Liver (tissue), 9 donors: ENCODE measurements around the gene ANAPC5. TPM values are rescaled to one million over a fixed set of nuclear protein-coding genes. Genes with fewer than 3 reads are reported as not detected.
"Not testable (repeated sequence)": the region's sequence is repeated elsewhere in the genome, so short reads cannot be mapped to it uniquely, and the experiment has no call there.

Source experiments
- DNase-seq: peaks from one replicate; pipeline ENCODE4 v3.0.0-alpha.2; 2017; ENCODE audit warnings: low spot score
- H3K27ac ChIP-seq, 2 donors: one replicate each; pipeline ENCODE4 v1.7.0; 2013; ENCODE audit warnings: inconsistent platforms in 2 of 2, low read length in 2 of 2, control low read depth in 1 of 2, low read depth in 1 of 2, mild to moderate bottlenecking in 1 of 2
- H3K27me3 ChIP-seq, 4 donors: one replicate each; pipeline versions ENCODE4 v1.6.1 to v1.7.0; 2013; ENCODE audit warnings: low read length in 3 of 4, inconsistent platforms in 1 of 4, mild to moderate bottlenecking in 1 of 4, moderate library complexity in 1 of 4; ENCODE audit not compliant: control insufficient read depth in 4 of 4, insufficient read depth in 4 of 4
- H3K36me3 ChIP-seq, 4 donors: one replicate each; pipeline versions ENCODE4 v1.6.1 to v1.7.0; 2013; ENCODE audit warnings: low read length in 3 of 4, mild to moderate bottlenecking in 3 of 4, low read depth in 1 of 4, moderate library complexity in 1 of 4; ENCODE audit not compliant: control insufficient read depth in 4 of 4, insufficient read depth in 3 of 4
- H3K4me1 ChIP-seq, 4 donors: one replicate each; pipeline versions ENCODE4 v1.6.1 to v1.7.0; 2013; ENCODE audit warnings: low read length in 3 of 4, mild to moderate bottlenecking in 3 of 4, moderate library complexity in 1 of 4; ENCODE audit not compliant: control insufficient read depth in 4 of 4, insufficient read depth in 4 of 4
- H3K4me3 ChIP-seq, 3 donors: one replicate each; pipeline versions ENCODE4 v1.6.1 to v1.7.0; 2013; ENCODE audit warnings: low read length in 3 of 3, control low read depth in 1 of 3, low read depth in 1 of 3, mild to moderate bottlenecking in 1 of 3
- H3K9ac ChIP-seq, 2 donors: one replicate each; pipeline ENCODE4 v1.7.0; 2013; ENCODE audit warnings: low read length in 2 of 2, mild to moderate bottlenecking in 2 of 2, moderate library complexity in 2 of 2, control low read depth in 1 of 2, low read depth in 1 of 2
- H3K9me3 ChIP-seq, 4 donors: one replicate each; pipeline versions ENCODE4 v1.6.1 to v1.7.0; 2013; ENCODE audit warnings: low read length in 3 of 4; ENCODE audit not compliant: control insufficient read depth in 4 of 4
- EGR1 ChIP-seq, 2 donors: IDR thresholded peaks; 2 replicates each; pipeline ENCODE4 v1.6.1; 2016 to 2018; ENCODE audit warnings: antibody characterized with exemption in 2 of 2, low read depth in 2 of 2
- GABPA ChIP-seq, 2 donors: IDR thresholded peaks in 1 of 2; conservative IDR thresholded peaks in 1 of 2; 2 replicates each; pipeline ENCODE4 v1.6.1; 2016; ENCODE audit warnings: antibody characterized with exemption in 2 of 2, mild to moderate bottlenecking in 1 of 2, moderate library complexity in 1 of 2
- HNF4G ChIP-seq: IDR thresholded peaks from 2 replicates; pipeline ENCODE4 v1.6.1; 2016; ENCODE audit warnings: antibody characterized with exemption
- MAX ChIP-seq: IDR thresholded peaks from 2 replicates; pipeline ENCODE4 v1.6.1; 2016; ENCODE audit warnings: antibody characterized with exemption
- NR2F2 ChIP-seq: IDR thresholded peaks from 2 replicates; pipeline ENCODE4 v1.6.1; 2016; ENCODE audit warnings: antibody characterized with exemption
- RAD21 ChIP-seq, 2 donors: IDR thresholded peaks; 2 replicates each; pipeline ENCODE4 v1.6.1; 2016; ENCODE audit warnings: antibody characterized with exemption in 2 of 2, mild to moderate bottlenecking in 2 of 2
- RXRA ChIP-seq, 2 donors: IDR thresholded peaks; 2 replicates each; pipeline ENCODE4 v1.6.1; 2017 to 2018; ENCODE audit warnings: antibody characterized with exemption in 2 of 2, mild to moderate bottlenecking in 1 of 2
- TAF1 ChIP-seq: conservative IDR thresholded peaks from 2 replicates; pipeline ENCODE4 v1.6.1; 2016; ENCODE audit warnings: antibody characterized with exemption, mild to moderate bottlenecking
- YY1 ChIP-seq: IDR thresholded peaks from 2 replicates; pipeline ENCODE4 v1.6.1; 2016; ENCODE audit warnings: antibody characterized with exemption, mild to moderate bottlenecking
- ZBTB33 ChIP-seq: IDR thresholded peaks from 2 replicates; pipeline ENCODE4 v1.6.1; 2016; ENCODE audit warnings: antibody characterized with exemption
- WGBS: extraction: QIAGEN DNeasy Blood & Tissue Kit; methylation state at CpG from one replicate; pipeline ENCODE4 v1.1.7; 2013; 5-methylcytosine and 5-hydroxymethylcytosine counted together
- polyA plus RNA-seq, 2 donors: library from polyadenylated mRNA; stranded (reverse) in 1 of 2; unstranded in 1 of 2; fragments of 200-250 nt in 1 of 2; fragments of >200 nt in 1 of 2; fragmentation: Nextera tagmentation in 1 of 2; extraction: Ambion mirVana in 1 of 2; gene quantifications; one replicate each; pipeline versions ENCODE4 v1.2.1 to v1.2.3, GENCODE V29; 2013 to 2015
- total RNA-seq, 2 donors: library from RNA; depleted of rRNA; stranded (reverse); fragments of >200 nt; gene quantifications; one replicate each; pipeline ENCODE4 v1.2.3, GENCODE V29; 2014
- donor health status: healthy.
- donor health status: healthy.
- donor health status: healthy.
- donor health status: healthy.
- donor health status: healthy.

Gene ANAPC5
- total and polyA plus RNA-seq, 4 donors: 44.1 to 111 (median 62.2) TPM

DNA sequence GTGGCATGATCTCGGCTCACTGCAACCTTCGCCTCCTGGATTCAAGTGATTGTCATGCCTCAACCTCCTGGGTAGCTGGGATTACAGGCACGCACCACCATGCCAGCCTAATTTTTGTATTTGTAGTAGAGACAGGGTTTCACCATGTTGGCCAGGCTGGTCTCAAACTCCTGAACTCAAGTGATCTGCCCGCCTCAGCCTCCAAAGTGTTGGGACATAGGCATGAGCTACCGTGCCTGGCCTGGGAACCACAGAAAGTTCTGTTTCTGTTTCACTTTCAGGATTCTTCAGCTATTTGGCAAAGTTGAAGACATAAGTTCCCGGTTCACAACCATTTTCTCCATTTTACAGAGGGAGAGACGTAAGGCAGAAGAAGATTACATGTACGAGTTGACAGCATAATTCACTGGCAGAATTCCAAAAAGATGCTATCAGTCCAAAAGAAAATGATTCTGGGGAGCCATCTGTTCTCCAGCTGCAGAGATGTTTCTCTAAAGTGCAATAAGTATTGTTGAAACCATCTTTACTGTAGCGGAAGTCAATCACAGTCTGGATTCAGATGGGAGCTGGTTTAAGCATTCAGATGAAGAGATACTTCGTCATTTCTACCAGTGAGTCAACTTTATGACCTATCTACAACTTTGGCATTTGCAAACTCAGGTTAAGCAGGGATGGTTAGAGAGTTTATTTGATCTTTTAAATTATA, 39.6 kb upstream of the ANAPC5 start:
- Histone ChIP-seq H3K27me3 (no peaks in the 10 kb centered on the region), H3K27ac (peak overlapping the region; percentile 8 to 42), H3K4me3 (no peak overlapping the region), H3K36me3 (no peaks in the 10 kb centered on the region), H3K9ac (no peak overlapping the region), H3K9me3 (no peaks in the 10 kb centered on the region), H3K4me1 (peaks cover 0 to 5% (median 0%) of the 10 kb centered on the region in 4 donors)
- DNase-seq: no peak
- WGBS: 69% methylated on average over 10 of the region's 10 CpGs
- TF ChIP-seq TAF1 (no peak), GABPA (IDR thresholded peaks at IDR 0.05 in 1 of 2, conservative IDR thresholded peaks at IDR 0.05 in 1 of 2) (no peak), YY1 (peak; percentile 30), MAX (no peak)

- Histone ChIP-seq H3K9ac (no peak overlapping the region), H3K27ac (no peak overlapping the region), H3K4me1 (peaks cover 0 to 5% (median 0%) of the 10 kb centered on the region in 4 donors), H3K36me3 (no peaks in the 10 kb centered on the region), H3K9me3 (no peaks in the 10 kb centered on the region), H3K27me3 (no peaks in the 10 kb centered on the region), H3K4me3 (no peak overlapping the region)
- WGBS: 93% methylated on average over 2 of the region's 2 CpGs
- no peak for DNase-seq
- TF ChIP-seq EGR1 (IDR thresholded peaks at IDR 0.05; ENCODE audit: low read depth in 2 of 2) (no peak), RXRA (IDR thresholded peaks at IDR 0.05) (no peak)
Observed at GRCh38 chr12:121390856-121391255, 38.6 kb upstream of the ANAPC5 start.

DNA sequence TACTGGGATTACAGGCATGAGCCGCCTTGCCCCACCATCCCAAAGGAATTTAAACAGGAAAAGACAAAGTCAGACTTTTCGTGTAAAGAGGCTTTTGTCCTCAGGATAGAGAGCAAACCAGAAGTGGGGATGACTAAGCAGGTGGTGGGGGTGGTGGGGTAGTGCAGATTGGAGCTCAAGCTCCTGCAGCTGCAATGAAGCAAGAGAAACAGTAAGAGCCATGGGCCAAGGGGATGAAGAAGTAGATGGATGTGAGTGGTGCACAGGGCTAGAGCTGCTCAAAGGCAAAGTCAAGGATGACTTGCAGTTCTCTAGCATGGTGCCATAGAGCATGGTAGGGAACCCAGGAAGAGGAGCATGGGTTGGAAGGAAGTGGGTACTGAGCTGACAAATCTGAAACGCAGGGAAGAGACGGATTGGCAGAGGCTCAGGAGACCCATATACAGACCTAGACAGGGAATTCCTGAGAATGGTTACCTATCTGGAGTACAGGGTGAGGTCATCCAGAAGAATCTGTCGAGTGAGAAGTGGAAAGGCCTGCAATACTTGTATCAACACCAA, 36.3 kb upstream of the ANAPC5 start:
- H3K27ac ChIP-seq: no peak overlapping the region
- TF ChIP-seq RAD21 (IDR thresholded peaks at IDR 0.05) (no peak), HNF4G (no peak), ZBTB33 (no peak), NR2F2 (no peak), GABPA (IDR thresholded peaks at IDR 0.05 in 1 of 2, conservative IDR thresholded peaks at IDR 0.05 in 1 of 2) (no peak)
- no peaks in the 10 kb centered on the region for H3K9me3 ChIP-seq
- WGBS: 82% methylated on average over 5 of the region's 5 CpGs
- H3K27me3 ChIP-seq: no peaks in the 10 kb centered on the region
- no peak overlapping the region for H3K9ac ChIP-seq
- H3K4me3 ChIP-seq: no peak overlapping the region
- DNase-seq: no peak
- peaks cover 0 to 5% (median 0%) of the 10 kb centered on the region in 4 donors for H3K4me1 ChIP-seq
- no peaks in the 10 kb centered on the region for H3K36me3 ChIP-seq

DNA sequence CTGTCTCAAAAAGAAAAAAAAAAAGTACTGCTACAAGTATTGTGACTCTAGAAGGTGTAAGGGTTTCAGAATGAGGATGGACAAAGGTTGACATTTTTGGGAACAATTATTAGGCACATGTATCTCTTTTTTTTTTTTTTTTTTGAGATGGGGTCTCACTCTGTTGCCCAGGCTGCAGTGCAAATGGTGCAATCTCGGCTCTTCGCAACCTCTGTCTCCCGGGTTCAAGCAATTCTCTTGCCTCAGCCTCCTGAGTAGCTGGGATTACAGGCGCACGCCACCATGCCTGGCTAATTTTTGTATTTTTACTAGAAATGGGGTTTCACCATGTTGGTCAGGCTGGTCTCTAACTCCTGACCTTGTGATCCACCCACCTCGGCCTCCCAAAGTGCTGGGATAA, 32.7 kb upstream of the ANAPC5 start:
- H3K27ac ChIP-seq, H3K27me3 ChIP-seq, H3K9ac ChIP-seq, H3K4me3 ChIP-seq, H3K36me3 ChIP-seq, DNase-seq, H3K9me3 ChIP-seq, H3K4me1 ChIP-seq: not testable (repeated sequence)
- 72% methylated on average over 6 of the region's 6 CpGs for WGBS
